RKO (cell line): Measurements from ENCODE around the gene AGXT.

ENCODE experiments used
- DNase-seq: peaks from one replicate; pipeline ENCODE4 v3.0.0-alpha.2; 2016; ENCODE audit warnings: low spot score

The AGXT gene

GRCh38 chr2:240886678-240887609, 18.3 kb downstream of the AGXT start:
- no peak for DNase-seq

GRCh38 chr2:240887631-240888030, 19.0 kb downstream of the AGXT start:
- no peak for DNase-seq

- DNase-seq = no peak
Measured at GRCh38 chr2:240888130-240888889, 19.7 kb downstream of the AGXT start.

- DNase-seq = no peak
Measured at GRCh38 chr2:240888890-240889573, 20.4 kb downstream of the AGXT start.

GRCh38 chr2:240889601-240890560, 21.3 kb downstream of the AGXT start:
- DNase-seq = no peak

GRCh38 chr2:240890691-240891090, 22.1 kb downstream of the AGXT start:
- no peak for DNase-seq

GRCh38 chr2:240891492-240892340, 23.1 kb downstream of the AGXT start:
- DNase-seq = no peak

- no peak for DNase-seq
Measured at GRCh38 chr2:240892356-240892755, 23.7 kb downstream of the AGXT start.

- no peak for DNase-seq
Measured at GRCh38 chr2:240892925-240893324, 24.3 kb downstream of the AGXT start.

- DNase-seq = no peak
Measured at GRCh38 chr2:240893363-240893844, 24.8 kb downstream of the AGXT start.

- DNase-seq = no peak
Measured at GRCh38 chr2:240894006-240894405, 25.4 kb downstream of the AGXT start.

GRCh38 chr2:240894836-240895558, 26.4 kb downstream of the AGXT start:
- DNase-seq = no peak

GRCh38 chr2:240895656-240896388, 27.2 kb downstream of the AGXT start, which contains the start of gene MAB21L4:
Gene MAB21L4, minus strand, starts transcription at chr2:240896156. Its CDS starts 159 bp downstream, at chr2:240895997.
- DNase-seq = no peak

GRCh38 chr2:240896394-240896793, 27.8 kb downstream of the AGXT start:
- no peak for DNase-seq

- DNase-seq = no peak
Measured at GRCh38 chr2:240896871-240897692, 28.5 kb downstream of the AGXT start.

GRCh38 chr2:240898108-240898730, 29.6 kb downstream of the AGXT start:
- DNase-seq = no peak

- no peak for DNase-seq
Measured at GRCh38 chr2:240898731-240899467, 30.3 kb downstream of the AGXT start.
